Colonic mucosa (tissue), 4 donors: ENCODE data around the gene VPS13A. TPM values are rescaled to one million over a fixed set of nuclear protein-coding genes. Genes with fewer than 3 reads are reported as not detected.

ENCODE experiments used
- DNase-seq: peaks from one replicate; pipeline ENCODE4 v3.0.0-alpha.2; 2020
- H3K27ac ChIP-seq: fragments of 200-600 bp; one replicate; pipeline ENCODE4 v1.8.0; 2021
- H3K27me3 ChIP-seq: fragments of 200-600 bp; one replicate; pipeline ENCODE4 v1.8.0; 2021
- H3K36me3 ChIP-seq: fragments of 200-600 bp; one replicate; pipeline ENCODE4 v1.8.0; 2021
- H3K4me1 ChIP-seq: fragments of 200-600 bp; one replicate; pipeline ENCODE4 v1.8.0; 2021; ENCODE audit warnings: mild to moderate bottlenecking
- H3K4me3 ChIP-seq: fragments of 200-600 bp; one replicate; pipeline ENCODE4 v1.8.0; 2021
- H3K9ac ChIP-seq, 2 donors: one replicate each; pipeline ENCODE4 v1.7.0; 2013; ENCODE audit warnings: control low read depth in 2 of 2, low read depth in 2 of 2, low read length in 2 of 2
- H3K9me3 ChIP-seq: fragments of 200-600 bp; one replicate; pipeline ENCODE4 v1.8.0; 2021
- intact Hi-C: fragments of 100-400 bp; cut with DNase I; formaldehyde crosslinking; loops from one replicate; pipeline ENCODE4 v1.14.1; 2022
- total RNA-seq, 2 donors: library from RNA; stranded (reverse); fragmentation: NEBNext Ultra II Directional in 1 of 2; extraction: Animal tissue kit (Norgen Biotek cat#: 25700) in 1 of 2; gene quantifications; one replicate each; pipeline ENCODE4 v1.2.1, GENCODE V29; 2021
- TF ChIP-seq, protein P1 (sequence below): fragments of 200-600 bp; IDR thresholded peaks from one replicate; pipeline ENCODE4 v1.8.0; 2022; ENCODE audit warnings: antibody characterized with exemption, mild to moderate bottlenecking
- donor health status: healthy.
- donor health status: DM: no; HTN: no; CAD: no.
- donor health status: DM: no; HTN: no; CAD: no.

The VPS13A gene
- total RNA-seq, 2 donors from 2014 or later = 31.8 to 45.2 TPM

DNA sequence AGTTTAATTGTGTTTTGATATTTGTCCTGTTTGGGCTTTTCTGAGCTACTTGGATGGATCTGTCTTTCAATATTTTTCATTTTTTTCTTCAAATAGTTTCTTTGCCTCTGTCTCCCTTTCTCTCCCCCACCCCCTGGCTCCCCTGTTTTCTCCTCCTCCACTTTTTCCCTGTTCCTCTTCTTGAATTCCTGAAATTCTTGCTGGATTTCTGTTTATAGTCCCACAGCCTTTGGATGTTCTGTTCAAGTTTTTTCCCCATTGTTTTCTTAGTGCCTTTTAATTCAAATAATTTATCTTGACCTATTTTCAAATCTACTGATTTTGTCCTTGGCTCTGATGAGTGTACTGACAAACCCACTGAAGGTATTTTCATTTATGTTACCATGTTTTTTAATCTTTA is 113.0 kb downstream of the VPS13A start:
- no peaks in the 10 kb centered on the region for H3K27me3 ChIP-seq
- no peaks in the 10 kb centered on the region for H3K4me1 ChIP-seq
- TF ChIP-seq, protein P1, sequence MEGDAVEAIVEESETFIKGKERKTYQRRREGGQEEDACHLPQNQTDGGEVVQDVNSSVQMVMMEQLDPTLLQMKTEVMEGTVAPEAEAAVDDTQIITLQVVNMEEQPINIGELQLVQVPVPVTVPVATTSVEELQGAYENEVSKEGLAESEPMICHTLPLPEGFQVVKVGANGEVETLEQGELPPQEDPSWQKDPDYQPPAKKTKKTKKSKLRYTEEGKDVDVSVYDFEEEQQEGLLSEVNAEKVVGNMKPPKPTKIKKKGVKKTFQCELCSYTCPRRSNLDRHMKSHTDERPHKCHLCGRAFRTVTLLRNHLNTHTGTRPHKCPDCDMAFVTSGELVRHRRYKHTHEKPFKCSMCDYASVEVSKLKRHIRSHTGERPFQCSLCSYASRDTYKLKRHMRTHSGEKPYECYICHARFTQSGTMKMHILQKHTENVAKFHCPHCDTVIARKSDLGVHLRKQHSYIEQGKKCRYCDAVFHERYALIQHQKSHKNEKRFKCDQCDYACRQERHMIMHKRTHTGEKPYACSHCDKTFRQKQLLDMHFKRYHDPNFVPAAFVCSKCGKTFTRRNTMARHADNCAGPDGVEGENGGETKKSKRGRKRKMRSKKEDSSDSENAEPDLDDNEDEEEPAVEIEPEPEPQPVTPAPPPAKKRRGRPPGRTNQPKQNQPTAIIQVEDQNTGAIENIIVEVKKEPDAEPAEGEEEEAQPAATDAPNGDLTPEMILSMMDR = no peak
- no peak for DNase-seq
- intact Hi-C loops = no loop called here
- H3K9me3 ChIP-seq = no peaks in the 10 kb centered on the region
- no peak overlapping the region for H3K9ac ChIP-seq
- no peak overlapping the region for H3K4me3 ChIP-seq
- H3K27ac ChIP-seq = no peak overlapping the region
- no peaks in the 10 kb centered on the region for H3K36me3 ChIP-seq

DNA sequence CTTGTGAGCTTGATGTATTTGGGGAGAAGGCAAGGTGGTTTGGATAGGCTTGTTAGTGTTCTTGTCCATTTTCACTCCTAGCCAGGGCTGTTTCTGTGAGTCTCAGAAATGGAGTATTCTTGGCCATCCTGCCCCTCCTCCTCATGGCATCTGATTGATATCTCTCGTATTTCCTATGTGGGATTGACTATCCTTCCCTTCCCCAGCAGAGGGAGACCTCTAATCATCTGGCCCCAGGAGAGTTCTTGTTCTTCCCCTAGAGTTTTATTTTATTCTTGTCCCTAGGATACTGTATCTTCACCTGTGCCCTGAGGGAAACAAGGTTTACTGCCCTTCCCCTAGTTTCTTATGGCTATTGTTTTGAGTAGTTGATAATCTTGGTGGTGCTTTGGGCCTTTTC is 114.4 kb downstream of the VPS13A start:
- no peaks in the 10 kb centered on the region for H3K4me1 ChIP-seq
- no peak overlapping the region for H3K27ac ChIP-seq
- intact Hi-C loops = no loop called here
- no peak for DNase-seq
- H3K36me3 ChIP-seq = no peaks in the 10 kb centered on the region
- TF ChIP-seq, protein P1 = no peak
- H3K27me3 ChIP-seq = no peaks in the 10 kb centered on the region
- no peak overlapping the region for H3K4me3 ChIP-seq
- no peaks in the 10 kb centered on the region for H3K9me3 ChIP-seq
- no peak overlapping the region for H3K9ac ChIP-seq

DNA sequence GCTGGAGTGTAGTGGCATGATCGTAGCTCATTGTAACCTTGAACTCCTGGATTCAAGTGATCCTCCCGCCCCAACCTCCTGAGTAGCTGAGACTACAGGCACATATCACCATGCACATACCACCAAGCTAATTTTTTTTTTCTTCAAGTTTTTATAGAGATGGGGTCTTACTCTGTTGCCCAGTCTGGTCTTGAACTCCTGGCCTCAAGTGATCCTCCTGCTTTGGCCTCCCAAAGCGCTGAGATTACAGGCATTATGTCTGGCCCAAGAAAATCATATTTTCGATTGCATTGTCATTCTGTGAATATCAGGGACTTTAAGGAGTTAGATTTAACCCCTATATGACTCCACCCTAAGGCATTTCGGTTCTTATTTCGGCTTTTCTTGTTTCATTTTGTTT is 116.6 kb downstream of the VPS13A start:
- Histone ChIP-seq H3K27me3 (no peaks in the 10 kb centered on the region), H3K9me3 (no peaks in the 10 kb centered on the region), H3K27ac (no peak overlapping the region), H3K4me1 (no peaks in the 10 kb centered on the region), H3K9ac (no peak overlapping the region), H3K36me3 (no peaks in the 10 kb centered on the region), H3K4me3 (no peak overlapping the region)
- intact Hi-C loops = no loop called here
- DNase-seq = no peak
- TF ChIP-seq, protein P1 = no peak

DNA sequence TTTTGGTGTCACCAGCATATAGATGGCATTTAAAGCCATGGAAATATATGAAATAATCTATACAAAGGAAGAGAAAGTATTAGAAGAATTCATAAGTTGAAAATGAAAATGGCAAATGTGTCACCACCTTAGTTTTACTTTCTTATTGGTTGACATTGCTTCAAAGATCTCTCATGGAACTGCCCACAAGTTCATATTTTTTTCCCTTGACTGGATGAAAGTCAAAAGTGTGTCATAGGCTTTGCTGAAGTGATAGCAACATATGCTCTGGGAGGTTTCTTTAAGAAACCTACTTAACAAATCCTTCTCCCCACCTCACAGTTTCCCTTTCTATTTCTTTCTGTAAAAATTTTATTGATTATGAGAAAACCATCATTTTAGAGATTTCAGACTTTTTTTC is 127.2 kb downstream of the VPS13A start:
- Histone ChIP-seq H3K4me3 (no peak overlapping the region), H3K36me3 (no peaks in the 10 kb centered on the region), H3K27me3 (no peaks in the 10 kb centered on the region), H3K9me3 (no peaks in the 10 kb centered on the region), H3K27ac (no peak overlapping the region), H3K4me1 (no peaks in the 10 kb centered on the region), H3K9ac (no peak overlapping the region)
- DNase-seq = no peak
- TF ChIP-seq, protein P1 = no peak
- intact Hi-C loops = no loop called here

DNA sequence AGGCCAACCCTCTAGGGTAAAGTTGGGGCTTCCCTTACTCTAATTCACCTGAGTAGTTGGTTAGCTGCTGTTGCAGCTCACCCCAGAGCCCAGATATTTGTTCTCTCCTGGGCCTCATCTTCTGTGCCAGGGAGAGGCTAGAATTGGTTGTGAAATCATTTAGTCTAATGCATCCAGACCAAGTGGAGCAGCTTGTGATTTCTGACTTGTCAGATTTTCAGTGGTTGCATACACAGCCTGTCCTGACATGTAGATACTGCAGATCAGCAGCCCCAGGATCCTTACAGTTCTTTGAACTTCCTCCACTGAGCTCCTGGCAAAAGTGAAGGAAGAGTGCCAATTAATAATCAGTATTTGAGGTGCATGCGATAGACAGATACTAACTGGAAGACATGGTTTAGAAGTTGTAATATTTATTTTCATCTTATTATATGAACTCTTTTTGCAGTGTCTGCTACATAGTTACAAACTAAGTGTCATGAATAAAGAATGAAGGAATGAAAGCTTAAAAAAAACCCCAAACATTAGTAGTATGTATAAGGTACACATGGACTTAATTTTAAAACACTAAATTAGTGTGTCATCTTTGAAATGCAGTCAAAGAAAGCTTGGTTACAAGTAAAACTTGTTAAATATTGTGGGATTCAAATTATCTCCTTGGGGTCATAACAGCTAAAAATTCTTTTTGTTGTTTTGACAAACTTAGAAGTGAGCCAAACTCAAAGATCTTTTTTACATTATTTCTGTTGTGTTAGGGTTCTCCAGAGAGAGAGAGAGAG is 128.5 kb downstream of the VPS13A start:
- no peak overlapping the region for H3K4me3 ChIP-seq
- no peaks in the 10 kb centered on the region for H3K27me3 ChIP-seq
- H3K9me3 ChIP-seq = no peaks in the 10 kb centered on the region
- no peak overlapping the region for H3K9ac ChIP-seq
- intact Hi-C loops = no loop called here
- no peaks in the 10 kb centered on the region for H3K36me3 ChIP-seq
- no peak for DNase-seq
- TF ChIP-seq, protein P1 = no peak
- no peak overlapping the region for H3K27ac ChIP-seq
- H3K4me1 ChIP-seq = no peaks in the 10 kb centered on the region
